HG03575 (cell line): ENCODE results near the gene SDK2.

ENCODE experiments used
- ATAC-seq: cut with Tn5 transposase; IDR thresholded peaks from one replicate; pipeline ENCODE4 v1.9.1; 2021; ENCODE audit not compliant: unreplicated experiment, insufficient number of reproducible peaks, low FRiP score; ENCODE audit errors: extremely low read depth

The SDK2 gene

DNA sequence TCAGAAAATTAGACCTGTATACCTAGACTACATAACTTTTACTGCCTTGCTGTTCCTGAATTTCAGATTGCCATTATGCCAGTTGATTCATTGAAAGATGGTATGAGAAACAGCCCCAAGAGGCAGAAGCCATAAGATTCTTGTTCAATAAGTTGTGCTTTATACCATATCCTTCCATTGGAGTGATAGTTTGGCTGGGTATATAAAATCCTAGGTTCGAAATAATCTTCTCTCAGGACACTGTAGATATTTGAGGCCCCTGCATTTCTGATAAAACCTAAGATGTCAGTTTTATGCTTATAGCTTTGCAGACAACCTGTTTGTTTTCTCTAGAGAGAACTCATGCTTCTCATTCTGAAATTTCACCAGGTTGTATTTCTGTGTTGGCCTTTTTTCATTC is 9.6 kb upstream of the SDK2 start:
- no peak for ATAC-seq

DNA sequence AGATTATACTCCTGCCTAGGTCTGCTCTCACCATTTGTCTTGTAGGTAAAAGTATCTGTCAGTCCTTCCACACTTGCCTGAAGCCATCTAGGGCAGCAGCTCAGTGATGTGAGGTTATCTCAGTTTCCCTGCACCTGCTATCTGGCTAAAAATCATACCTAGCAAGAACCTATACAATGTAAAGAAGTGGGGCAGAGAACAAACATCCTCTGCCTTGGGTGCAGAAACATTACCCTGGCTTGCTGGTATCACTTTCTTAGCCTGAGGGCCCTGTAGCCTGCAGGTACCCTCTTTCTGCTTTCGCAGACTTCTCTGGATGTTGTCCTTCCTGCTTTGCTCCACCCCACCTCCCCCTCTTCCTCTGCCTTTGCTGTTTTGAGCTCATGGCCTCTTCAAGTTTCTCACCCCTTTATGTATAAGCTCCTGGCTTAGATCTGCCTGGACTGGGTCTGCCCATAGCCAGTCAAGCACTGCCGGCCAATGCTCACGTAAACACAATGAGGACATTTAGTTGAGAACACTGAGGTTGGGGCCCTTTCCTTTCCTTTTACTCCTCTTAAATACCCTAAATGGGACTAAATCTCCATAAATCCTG is 8.7 kb upstream of the SDK2 start:
- no peak for ATAC-seq

DNA sequence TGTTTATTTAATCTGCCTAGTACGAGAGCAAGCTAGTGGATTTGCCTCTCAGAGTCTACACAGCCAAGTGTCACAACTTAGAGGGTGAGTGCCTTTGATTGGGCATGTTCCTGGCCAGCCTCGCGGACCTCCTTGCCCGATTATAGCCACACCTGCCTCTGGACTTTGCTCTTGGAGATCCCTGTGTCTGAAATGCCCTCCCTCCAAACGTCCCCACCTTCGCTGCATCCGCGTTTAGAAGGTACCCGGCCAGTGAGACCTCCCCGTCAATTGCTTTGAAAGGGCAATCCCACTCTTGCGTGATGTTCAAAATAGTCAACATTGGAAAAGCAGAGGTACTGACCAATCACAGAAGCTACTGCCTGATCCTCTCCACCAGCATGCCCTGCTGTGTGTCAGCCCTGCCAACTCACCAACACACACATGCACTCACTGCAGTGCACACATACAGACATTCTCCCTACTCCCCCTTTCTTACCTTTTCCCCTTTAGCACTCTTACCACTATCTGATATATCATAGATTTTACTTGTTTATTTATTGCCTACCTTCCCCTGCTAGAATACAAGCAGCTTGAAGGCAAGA is 6.5 kb upstream of the SDK2 start:
- ATAC-seq = no peak

DNA sequence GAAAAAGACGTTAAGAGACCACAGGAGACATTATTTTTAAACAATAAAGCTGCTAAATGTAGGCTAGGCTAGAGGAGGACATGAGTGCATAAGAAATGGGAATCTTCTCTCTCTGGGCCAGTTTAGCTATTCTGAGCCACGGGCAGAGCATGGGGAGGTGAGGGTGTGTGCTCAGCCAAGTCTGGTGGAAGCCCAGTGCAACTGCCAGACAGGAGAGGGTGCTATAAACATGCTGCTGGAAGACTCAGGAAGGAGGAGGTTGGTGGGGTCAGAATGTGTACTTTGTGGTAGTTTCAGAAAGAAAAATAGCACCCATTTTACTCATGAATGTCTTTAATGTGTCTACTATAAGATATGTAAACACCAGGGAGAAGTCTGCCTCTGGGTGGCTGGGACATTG is 5.9 kb upstream of the SDK2 start:
- no peak for ATAC-seq

DNA sequence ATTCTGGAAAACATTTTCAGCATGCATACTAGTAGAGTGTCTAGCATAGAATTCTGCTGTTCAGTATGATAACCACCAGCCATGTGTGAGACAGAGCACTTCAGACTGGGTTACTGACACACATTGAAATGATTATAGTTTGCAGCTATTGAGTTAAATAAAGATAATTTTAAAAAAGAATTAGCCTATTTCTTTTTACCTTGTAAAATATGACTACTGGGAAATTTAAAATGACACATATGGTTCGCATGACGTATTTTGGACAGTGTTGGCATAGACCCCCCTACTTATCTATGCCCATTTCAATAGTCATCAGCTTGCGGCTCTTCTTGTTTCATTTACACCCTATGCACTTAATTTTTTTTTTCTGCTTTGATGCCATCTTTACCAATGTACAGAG is 4.7 kb upstream of the SDK2 start:
- ATAC-seq = no peak

DNA sequence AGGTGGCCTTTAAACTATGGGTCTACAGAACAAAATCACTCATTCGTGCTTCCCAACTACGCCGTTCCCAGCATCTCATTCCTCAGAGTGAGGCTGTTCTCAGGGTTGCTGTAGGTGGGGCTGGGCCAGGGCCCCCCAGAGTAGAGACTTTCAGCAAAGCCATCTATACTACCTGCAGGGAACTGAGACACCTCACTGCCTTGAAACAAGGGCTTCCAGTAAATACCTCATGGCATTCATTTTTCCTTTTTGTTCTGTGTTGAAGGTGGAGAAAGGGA is 4.2 kb upstream of the SDK2 start:
- ATAC-seq = no peak

DNA sequence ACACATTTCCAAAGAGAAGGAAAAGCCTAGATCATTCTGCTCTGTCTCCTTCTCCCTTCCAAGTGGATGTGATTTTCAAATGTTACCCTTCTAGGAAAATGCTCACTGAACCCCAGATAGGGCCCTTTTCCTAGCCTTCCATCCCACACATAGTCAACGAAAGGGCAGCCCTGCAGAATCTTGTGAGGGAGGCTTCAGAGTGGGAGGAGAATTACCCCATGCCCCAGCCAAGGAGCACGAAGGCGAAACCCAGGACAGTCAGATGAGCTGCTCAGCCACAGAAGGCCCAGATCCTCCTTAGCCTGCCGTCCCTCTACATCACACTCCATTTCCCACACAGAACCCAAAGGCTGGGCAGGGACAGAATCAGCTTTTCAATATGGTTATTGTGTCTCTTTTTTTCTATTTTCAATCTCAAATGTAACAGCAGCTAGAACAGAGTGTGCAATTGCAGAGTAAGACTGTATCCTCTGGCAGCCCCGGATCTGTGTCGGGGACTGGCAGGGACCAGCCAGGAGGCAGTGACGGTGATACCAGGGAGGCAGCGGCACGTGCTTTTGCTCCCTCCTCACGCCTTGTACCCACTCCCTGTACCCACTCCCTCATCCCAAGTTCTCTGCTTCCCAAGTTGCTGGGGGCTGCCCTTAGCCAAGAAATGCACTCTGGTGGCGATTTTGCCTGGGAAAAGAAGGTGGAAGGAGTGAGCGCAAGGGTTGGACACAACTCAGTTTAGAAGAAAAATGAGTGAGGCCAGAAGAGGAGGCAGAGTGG is 3.7 kb upstream of the SDK2 start:
- no peak for ATAC-seq

DNA sequence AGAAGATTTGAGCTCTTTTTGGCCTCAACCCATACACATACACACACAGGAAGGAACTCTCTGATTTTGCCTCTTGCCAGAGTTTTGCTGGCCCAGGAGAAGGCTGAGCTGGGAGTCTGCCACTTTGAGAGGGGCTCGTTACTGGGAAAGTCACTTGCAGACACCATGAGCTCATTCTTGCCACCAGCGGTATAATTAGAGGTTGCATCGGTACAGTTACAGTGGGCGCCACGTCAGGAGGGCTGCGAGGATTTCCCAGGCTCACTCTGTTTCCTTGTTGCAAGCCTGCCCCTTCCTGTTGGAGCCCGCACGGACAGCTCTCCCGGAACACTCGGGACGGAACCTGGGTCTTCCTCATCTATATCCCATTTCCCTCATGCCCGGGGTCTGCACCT is 3.1 kb upstream of the SDK2 start:
- ATAC-seq = no peak

DNA sequence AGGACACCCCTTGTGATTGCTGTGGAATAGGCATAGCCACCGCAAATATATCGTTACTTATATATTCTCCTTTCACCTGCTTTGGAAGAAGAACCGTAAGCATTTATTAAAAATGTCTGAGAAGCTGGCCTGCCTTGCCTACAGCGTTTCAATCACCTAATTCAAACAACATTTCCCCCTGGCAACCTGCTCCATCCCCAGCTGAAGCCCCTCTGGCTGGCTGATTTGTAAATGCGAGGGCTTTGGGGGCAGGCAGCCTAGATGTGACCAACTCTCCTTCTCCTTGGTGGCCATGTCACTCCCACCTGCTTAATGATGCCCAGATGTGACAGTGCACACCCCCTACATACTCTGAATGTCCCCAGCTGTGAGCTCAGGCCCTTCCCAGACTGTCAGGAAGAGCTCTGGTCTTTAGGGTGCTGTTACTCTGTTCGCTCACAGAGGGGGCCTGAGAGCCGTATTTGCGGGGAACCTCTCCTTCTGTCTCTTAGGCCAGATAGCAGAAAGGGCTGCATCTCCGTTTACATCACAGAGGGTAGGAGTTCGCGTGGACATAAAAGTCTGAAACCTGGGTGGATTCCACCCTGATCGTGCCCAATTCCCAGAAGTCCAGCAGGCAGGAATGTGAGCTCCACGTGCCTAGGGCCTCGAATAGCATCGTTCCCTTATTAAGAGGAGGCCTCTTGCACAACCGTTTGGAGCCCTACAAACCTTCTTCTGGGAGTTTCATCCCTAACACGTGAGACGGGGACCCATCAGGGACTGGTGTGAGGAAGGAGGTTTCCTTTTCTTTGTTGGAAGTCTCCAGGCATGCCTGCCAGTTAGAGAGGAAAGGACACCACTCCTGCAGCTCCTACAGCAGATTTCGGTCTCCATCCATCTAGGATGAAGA is 2.4 kb upstream of the SDK2 start:
- no peak for ATAC-seq

DNA sequence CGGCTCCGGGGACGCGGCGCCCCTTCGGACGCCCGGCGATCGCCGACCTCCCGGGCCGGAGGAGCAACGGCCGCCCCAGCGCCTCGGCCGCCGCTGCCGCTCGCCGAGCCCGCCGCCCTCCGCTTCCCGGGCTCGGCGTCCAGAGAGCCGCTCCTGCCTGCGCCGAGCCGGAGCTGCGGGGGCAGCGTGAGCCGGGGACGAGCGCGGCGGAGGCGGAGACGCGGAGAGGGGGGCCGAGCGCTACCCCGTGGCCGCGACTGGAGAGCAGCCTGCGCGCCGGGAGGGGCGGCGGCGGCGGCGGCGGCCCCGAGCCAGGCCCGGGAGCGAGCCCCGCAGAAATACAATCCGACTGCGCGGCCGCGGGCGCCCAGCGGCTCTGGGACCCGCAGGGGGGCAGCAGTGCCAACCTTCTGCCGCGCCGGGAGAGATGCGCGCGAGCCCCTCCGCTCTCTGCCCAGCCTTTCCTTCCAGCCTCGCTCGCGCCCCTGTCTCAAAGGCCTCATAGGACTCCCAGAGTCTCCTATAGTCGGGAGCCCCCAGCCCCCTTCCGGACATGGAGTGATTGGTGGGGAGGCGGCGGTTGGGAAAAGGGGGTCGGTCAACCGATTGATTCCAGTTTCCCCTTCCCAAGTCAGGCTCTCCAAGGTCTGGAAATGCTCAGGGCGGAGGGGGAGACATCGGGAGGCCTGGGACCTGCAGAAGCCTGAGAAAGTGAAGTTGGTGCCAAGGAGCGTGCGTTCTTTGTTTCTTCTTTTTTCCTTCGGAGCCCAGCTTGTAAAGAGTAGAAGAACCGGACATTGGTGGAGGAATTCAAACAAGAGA is 1.0 kb upstream of the SDK2 start:
- ATAC-seq = no peak

DNA sequence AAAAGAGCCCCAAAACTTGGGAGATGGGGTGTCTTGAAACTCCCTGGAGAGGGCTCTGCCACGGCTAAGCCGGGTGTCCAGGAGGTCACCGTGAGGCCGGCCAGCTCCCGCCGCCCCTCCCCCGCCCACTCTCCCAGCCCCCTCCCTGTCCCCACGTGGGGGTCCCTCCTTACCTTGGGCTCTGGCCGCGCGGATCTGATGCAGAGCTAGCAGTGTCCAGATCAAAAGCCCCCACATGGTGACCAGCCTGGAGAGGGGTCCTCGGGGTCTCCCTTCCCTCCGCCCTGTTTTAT is 447 bp downstream of the SDK2 start:
- no peak for ATAC-seq

DNA sequence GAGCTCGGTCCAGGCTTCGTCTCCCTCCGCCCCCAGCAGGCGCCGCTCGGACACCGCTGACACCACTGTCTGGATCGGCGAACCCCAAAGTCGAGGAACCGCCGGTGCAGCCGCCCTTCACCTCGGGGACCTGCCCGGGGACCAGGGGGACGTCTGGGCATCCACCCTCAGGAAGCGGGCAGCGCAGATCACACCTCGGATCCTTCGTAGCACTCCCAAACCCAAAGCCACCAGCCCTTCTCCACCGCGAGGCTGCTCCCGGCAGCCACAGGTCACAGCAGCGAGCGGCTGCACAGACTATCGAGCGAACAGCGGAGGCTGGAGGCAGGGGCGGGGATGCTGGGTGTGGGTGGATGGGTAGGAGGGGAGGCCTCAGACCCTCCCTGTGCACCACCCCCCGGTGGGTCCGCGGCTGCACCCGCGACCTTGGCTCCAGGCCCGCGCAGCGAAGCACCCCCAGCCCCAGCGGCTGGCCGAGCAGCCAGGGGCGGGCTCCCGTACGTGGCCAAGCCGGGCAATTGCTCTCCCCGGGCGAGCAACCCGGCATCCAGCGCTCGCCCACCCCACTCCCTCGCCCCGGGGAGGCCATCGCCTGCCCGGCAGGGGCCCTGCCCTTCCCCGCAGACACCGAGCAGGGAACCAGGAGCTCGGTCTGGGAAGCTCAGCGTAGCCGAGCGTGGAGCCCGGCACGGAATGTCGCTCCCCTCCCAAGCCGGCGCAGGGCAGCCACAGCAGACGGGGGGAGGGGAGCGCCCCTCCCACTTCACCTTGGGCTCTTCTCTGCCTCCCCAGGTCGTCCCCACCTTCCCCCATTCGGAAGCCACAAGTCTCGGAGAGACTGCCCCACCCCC is 1.0 kb downstream of the SDK2 start:
- no peak for ATAC-seq

DNA sequence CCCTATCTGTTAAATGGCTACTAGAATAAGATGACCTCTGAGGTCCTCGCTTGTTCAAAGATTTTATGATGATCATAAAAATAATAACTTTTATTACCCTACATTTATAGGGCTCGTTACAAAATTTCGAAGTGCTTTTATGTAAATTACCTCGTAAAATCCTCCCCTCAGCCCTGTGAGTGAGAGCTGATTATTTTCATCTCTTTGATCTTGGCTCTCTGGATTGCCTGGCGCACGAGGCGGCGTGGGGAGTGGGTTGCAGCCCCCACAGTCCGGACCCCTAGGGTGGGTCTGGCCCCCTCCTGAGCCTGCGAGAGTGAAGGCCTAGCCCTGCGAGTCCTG is 1.6 kb downstream of the SDK2 start:
- ATAC-seq = no peak

DNA sequence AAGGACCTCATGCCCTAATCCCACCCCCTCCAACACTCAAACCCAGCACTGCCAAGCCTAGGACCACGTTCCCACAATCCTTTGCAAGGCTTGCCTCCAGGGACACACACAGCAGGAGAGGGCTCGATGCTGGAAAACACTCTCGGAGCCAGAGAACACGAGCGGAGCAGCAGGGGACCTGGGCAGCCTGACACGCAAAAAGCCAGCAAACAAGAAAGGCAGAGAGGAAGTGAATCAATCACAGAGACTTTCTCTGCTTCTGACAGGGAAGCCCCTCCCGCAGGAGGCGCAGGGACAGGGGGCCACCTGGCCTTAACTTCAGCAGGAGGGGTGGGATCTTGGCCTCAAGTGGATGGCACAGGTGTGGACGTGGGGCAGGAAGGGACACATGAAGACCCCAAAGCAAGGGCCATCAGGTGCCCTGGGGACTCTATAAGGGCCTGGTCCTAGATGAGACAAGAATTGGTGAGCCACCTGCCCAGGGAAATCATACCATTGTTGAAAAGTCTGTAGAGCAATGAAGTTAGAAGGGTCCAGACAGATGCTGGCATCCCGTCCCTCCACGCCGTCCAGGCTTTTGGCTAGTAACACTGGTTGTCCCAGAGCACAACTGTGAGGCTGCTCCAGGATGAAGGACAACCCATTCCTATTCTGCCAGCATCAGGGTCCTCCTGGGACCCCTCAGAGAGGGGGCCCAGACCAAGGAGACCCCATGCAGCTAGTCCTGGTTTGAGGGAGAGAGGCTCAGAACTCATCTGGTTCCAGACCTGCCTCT is 2.2 kb downstream of the SDK2 start:
- ATAC-seq = no peak

DNA sequence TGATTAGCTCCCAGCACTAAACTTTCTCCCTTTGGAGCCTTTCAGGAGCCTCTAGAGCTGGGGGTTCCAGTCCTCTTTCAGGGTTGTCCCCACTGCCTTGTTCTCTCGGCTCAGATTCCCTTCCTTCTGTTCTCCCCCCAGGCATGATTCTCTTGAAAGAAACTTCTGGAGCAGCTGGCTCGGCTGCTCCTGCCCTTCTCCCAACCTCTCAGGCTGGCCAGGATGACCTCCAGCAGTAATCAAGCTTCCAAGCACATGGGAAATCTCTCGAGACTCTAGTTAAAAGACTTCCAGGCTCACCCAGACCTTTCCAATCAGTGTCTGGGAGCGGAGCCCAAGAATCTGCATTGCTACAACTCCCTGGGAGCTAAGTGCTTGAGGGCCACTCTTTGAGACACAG is 3.6 kb downstream of the SDK2 start:
- ATAC-seq = no peak

DNA sequence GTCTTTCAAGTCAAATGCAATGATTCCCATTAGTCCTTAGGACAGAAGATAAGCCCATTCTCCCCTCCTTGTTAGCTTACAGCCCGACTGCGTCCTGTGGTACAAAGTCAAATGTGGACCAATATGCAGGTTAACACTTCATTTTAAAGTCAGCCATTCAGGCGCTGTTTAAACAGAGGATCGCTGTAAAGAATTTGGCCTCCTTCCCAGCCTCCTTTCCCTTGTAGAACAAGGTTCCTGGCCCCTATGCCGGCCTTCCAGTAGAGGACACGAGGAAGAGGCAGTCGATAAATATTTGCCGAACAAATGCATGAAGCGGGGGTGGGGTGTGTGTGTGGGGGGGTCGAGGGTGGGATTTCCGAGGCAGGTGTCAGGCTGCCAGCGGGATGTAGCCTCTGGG is 4.3 kb downstream of the SDK2 start:
- no peak for ATAC-seq

DNA sequence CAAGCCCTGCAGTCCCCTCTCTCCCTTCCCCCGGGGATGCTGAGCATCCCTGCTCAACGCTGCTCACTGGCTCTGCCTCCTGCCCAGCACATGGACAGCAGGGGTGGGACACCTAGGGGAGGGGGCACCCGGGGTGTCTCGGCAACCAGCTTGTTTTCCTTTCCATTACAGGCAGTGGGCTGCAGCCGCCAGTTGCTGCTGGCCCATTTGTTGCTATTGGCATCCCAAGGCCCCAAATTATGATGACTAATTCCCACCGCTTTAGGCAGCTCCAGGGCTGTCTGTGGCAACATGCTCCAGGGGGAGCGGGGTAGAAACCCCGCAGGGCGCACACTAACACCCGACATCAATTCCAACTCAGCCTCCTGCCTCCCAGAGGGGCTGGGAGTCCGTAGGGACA is 4.9 kb downstream of the SDK2 start:
- ATAC-seq = no peak

DNA sequence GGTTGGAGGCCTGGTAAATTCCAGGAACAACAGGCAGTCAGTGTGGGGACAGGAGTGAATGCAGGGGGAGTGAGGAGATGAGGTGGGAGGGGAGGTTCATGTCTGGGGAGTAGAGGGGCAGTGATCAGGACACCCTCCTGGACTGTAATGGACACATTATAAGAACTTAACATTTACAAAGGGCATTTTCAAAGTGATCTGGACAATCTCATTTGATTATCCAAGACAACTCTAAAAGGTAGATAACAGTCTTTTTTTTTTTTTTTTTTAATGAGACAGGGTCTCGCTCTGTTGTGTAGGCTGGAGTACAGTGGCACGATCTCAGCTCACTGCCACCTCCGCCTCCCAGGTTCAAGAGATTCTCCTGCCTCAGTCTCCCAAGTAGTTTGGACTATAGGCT is 5.7 kb downstream of the SDK2 start:
- ATAC-seq = no peak
